ENCODE results near the gene CDH7. TPM values are rescaled to one million over a fixed set of nuclear protein-coding genes. Genes with fewer than 3 reads are reported as not detected.

CDH7 gene
- total RNA-seq, 4 donors from 2014 or later = 0.13 to 0.15 TPM; not detected in 2

DNA sequence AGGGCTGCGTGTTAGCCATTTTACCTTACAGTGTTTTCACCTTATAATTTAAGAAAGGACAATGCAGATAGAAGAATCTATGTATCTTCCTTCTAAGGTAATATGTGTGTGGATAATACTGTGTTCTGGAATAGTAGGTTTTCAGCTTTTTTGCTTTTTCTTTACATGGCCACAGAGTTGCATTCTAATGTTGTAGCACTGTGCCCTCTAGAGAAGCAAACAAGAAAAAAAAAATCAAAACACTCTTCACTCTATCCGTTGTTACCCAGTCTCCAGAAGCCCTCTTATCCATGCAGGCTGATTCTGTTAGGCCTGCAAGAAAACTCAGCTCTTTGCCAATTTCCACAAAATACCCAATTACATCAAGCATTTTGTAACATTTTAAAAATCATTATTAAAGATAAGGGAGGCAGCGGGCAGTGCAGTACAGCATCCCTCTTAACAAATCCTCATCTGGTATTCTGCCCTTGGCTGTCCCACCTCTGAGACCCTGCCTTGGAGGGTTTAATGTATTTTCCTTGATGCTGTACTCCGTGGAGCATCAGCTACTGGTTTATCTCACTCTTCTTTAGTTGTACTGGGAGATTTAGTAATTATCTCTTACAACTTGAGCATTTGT, 41.8 kb downstream of the CDH7 start:
- H3K4me3 ChIP-seq (ENCODE audit: low read depth, poor library complexity, severe bottlenecking) = no peak overlapping the region
- TF ChIP-seq, protein P1, sequence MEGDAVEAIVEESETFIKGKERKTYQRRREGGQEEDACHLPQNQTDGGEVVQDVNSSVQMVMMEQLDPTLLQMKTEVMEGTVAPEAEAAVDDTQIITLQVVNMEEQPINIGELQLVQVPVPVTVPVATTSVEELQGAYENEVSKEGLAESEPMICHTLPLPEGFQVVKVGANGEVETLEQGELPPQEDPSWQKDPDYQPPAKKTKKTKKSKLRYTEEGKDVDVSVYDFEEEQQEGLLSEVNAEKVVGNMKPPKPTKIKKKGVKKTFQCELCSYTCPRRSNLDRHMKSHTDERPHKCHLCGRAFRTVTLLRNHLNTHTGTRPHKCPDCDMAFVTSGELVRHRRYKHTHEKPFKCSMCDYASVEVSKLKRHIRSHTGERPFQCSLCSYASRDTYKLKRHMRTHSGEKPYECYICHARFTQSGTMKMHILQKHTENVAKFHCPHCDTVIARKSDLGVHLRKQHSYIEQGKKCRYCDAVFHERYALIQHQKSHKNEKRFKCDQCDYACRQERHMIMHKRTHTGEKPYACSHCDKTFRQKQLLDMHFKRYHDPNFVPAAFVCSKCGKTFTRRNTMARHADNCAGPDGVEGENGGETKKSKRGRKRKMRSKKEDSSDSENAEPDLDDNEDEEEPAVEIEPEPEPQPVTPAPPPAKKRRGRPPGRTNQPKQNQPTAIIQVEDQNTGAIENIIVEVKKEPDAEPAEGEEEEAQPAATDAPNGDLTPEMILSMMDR (IDR thresholded peaks at IDR 0.05) = no peak
- no peak for TF ChIP-seq POLR2A (IDR thresholded peaks at IDR 0.05)
- WGBS, 2 donors = 71 to 75% methylated on average over 4 of the region's 4 CpGs
- DNase-seq (ENCODE audit: low spot score in 2 of 2) = no peak
- intact Hi-C loops (cut with DNase I; ENCODE audit: low total_unique reads) = no loop called here

DNA sequence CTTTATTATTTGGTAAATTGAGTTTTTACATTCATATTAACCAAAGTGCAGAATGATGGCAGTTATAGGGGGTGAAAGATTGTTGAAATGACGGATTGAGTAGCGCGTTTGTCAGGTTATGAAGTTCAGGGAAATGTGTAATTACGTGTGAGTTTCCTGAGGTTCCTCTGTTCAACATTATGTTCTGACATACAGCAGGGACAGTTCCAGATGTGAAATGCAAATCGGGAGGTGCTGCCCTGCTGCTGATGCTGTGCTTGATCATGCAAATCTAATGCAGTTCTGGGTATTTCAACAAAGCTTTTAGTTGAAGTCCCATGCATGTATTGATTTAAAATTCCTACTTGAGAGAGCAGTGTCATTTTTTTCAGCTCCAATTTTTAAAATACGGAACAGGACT, 57.9 kb downstream of the CDH7 start:
- WGBS, 2 donors = 35 to 54% methylated on average over 6 of the region's 6 CpGs
- no peak for DNase-seq (ENCODE audit: low spot score in 2 of 2)
- TF ChIP-seq, protein P1 (IDR thresholded peaks at IDR 0.05) = no peak
- TF ChIP-seq POLR2A (IDR thresholded peaks at IDR 0.05) = no peak
- intact Hi-C loops (cut with DNase I; ENCODE audit: low total_unique reads) = no loop called here
- H3K4me3 ChIP-seq (ENCODE audit: low read depth, poor library complexity, severe bottlenecking) = no peak overlapping the region

DNA sequence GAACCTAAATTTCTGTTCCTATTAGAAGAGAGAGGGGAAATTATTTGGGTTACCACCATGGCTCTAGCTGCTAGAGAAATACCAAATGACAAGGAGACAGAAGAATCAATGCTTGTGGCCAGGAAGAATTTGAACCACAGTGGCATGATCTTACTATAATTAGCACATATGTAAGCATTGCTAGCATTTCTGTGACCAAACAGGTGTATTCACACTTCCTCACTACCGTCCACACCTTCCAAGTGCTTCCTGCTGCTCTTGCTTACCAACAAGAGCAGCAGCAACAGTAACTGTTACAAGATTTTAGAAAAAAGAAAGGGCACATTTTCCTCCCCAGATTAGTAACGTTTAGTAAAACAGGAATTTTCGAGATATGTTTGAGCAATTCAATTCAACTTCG, 60.5 kb downstream of the CDH7 start:
- no peak for TF ChIP-seq POLR2A (IDR thresholded peaks at IDR 0.05)
- TF ChIP-seq, protein P1 (IDR thresholded peaks at IDR 0.05) = no peak
- intact Hi-C loops (cut with DNase I; ENCODE audit: low total_unique reads) = no loop called here
- 71 to 80% methylated on average over 4 of the region's 4 CpGs for WGBS, 2 donors
- no peak for DNase-seq (ENCODE audit: low spot score in 2 of 2)
- H3K4me3 ChIP-seq (ENCODE audit: low read depth, poor library complexity, severe bottlenecking) = no peak overlapping the region

DNA sequence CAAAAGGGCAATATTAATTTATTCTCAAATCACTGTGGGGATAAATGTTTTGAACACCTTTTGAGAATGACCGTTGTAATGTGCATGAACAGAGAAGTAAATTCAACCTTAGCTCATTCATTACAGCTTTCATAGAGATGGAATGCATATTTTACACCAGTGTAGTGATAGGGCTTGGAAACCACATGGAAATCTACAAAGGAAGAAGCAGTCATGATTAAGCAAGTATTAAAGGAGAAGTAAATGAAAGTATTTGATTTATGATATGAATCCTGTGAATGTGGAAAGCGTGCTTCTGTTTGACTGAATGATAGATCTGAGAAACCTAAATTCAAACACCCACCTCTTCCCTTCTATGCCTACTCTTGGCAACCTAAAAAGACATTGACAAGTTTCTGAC, 64.7 kb downstream of the CDH7 start:
- H3K4me3 ChIP-seq (ENCODE audit: low read depth, poor library complexity, severe bottlenecking) = no peak overlapping the region
- WGBS, 2 donors = 63 to 74% methylated on average over 2 of the region's 2 CpGs
- no peak for TF ChIP-seq POLR2A (IDR thresholded peaks at IDR 0.05)
- TF ChIP-seq, protein P1 (IDR thresholded peaks at IDR 0.05) = no peak
- intact Hi-C loops (cut with DNase I; ENCODE audit: low total_unique reads) = no loop called here
- no peak for DNase-seq (ENCODE audit: low spot score in 2 of 2)

DNA sequence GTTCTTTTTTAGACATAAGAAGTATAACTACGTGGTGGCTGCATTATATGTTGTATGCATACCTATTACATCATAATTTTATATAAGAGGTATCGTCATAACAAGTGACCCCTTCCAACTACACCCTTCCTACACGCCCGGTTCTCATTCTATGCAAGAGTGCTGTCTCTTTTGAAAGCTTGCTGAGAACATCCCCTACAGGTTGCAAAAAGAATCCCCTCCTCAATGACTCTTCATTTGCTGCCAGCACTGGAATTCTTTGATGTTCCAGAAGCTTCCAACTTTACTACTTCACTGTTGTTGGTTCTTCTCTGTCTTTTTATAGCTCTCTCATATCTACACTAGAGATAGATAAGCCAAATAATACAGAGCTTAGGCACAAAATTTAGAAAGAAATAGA, 66.4 kb downstream of the CDH7 start:
- intact Hi-C loops (cut with DNase I; ENCODE audit: low total_unique reads) = no loop called here
- TF ChIP-seq, protein P1 (IDR thresholded peaks at IDR 0.05) = no peak
- no peak for TF ChIP-seq POLR2A (IDR thresholded peaks at IDR 0.05)
- 62 to 83% methylated on average over 4 of the region's 4 CpGs for WGBS, 2 donors
- no peak overlapping the region for H3K4me3 ChIP-seq (ENCODE audit: low read depth, poor library complexity, severe bottlenecking)
- no peak for DNase-seq (ENCODE audit: low spot score in 2 of 2)

DNA sequence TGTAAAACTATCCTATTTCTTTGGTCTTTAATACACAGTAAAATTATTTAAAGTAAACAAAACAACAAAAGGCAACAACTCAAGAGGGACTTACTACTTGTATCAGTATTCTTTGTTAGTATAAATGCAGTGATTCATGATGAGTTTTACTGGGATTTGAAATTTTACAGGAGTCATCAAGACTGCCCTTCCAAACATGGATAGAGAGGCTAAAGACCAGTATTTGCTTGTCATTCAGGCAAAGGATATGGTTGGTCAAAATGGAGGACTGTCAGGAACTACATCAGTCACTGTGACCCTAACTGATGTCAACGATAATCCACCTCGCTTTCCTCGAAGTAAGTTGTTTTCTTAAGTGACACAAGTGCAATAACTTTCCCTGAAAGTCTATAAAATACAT, 71.1 kb downstream of the CDH7 start:
- DNase-seq (ENCODE audit: low spot score in 2 of 2) = no peak
- 93 to 94% methylated on average over 3 of the region's 3 CpGs for WGBS, 2 donors
- no peak overlapping the region for H3K4me3 ChIP-seq (ENCODE audit: low read depth, poor library complexity, severe bottlenecking)
- no peak for TF ChIP-seq POLR2A (IDR thresholded peaks at IDR 0.05)
- TF ChIP-seq, protein P1 (IDR thresholded peaks at IDR 0.05) = no peak
- intact Hi-C loops (cut with DNase I; ENCODE audit: low total_unique reads) = no loop called here
